Spleen (tissue), 11 donors: ENCODE results near the gene ZNF484. TPM values are rescaled to one million over a fixed set of nuclear protein-coding genes. Genes with fewer than 3 reads are reported as not detected.
"Not testable (repeated sequence)": the region's sequence is repeated elsewhere in the genome, so short reads cannot be mapped to it uniquely, and the experiment has no call there.

Experiments used
- DNase-seq: peaks from one replicate; pipeline ENCODE4 v3.0.0-alpha.2; 2020
- H3K27ac ChIP-seq, 8 donors: fragments of 200-600 bp; sonication (generic) in 7 of 8; 1 replicate in 4 of 8; 2 replicates in 4 of 8; pipeline versions ENCODE4 v1.5.0 to v1.8.0; 2016 to 2021; ENCODE audit warnings: inconsistent platforms in 4 of 8, mild to moderate bottlenecking in 4 of 8, moderate library complexity in 1 of 8
- H3K27me3 ChIP-seq, 7 donors: fragments of 200-600 bp; sonication (generic) in 6 of 7; replicated peaks in 1 of 7; 1 replicate in 4 of 7; 2 replicates in 3 of 7; pipeline versions ENCODE4 v1.5.0 to v1.8.0; 2016 to 2021; ENCODE audit warnings: inconsistent platforms in 3 of 7, mild to moderate bottlenecking in 1 of 7
- H3K36me3 ChIP-seq, 6 donors: fragments of 200-600 bp; sonication (generic) in 5 of 6; 1 replicate in 4 of 6; 2 replicates in 2 of 6; pipeline versions ENCODE4 v1.5.0 to v1.8.0; 2016 to 2021; ENCODE audit warnings: inconsistent platforms in 2 of 6
- H3K4me1 ChIP-seq, 6 donors: fragments of 200-600 bp; sonication (generic) in 5 of 6; 1 replicate in 3 of 6; 2 replicates in 3 of 6; pipeline versions ENCODE4 v1.5.0 to v1.8.0; 2016 to 2021; ENCODE audit warnings: inconsistent platforms in 3 of 6
- H3K4me3 ChIP-seq, 8 donors: fragments of 200-600 bp; sonication (generic) in 7 of 8; 1 replicate in 4 of 8; 2 replicates in 4 of 8; pipeline versions ENCODE4 v1.5.0 to v1.8.0; 2016 to 2021; ENCODE audit warnings: inconsistent platforms in 4 of 8, mild to moderate bottlenecking in 4 of 8, moderate library complexity in 2 of 8
- H3K9me3 ChIP-seq, 8 donors: fragments of 200-600 bp; sonication (generic) in 7 of 8; 1 replicate in 4 of 8; 2 replicates in 4 of 8; pipeline versions ENCODE4 v1.5.0 to v1.8.0; 2016 to 2021; ENCODE audit warnings: inconsistent platforms in 4 of 8
- POLR2A ChIP-seq, 3 donors: fragments of 450-650 bp; IDR thresholded peaks; one replicate each; pipeline ENCODE4 v1.5.1; 2017; ENCODE audit warnings: antibody characterized with exemption in 3 of 3, mild to moderate bottlenecking in 1 of 3
- POLR2AphosphoS5 ChIP-seq, 3 donors: sonication (generic); formaldehyde crosslinking; IDR thresholded peaks; one replicate each; pipeline ENCODE4 v1.5.1; 2017; ENCODE audit warnings: antibody characterized with exemption in 3 of 3
- WGBS, 5 donors: extraction: QIAGEN DNeasy Blood & Tissue Kit in 3 of 5; methylation state at CpG; one replicate each; pipeline versions ENCODE4 v1.1.5 to v1.1.7; 2013 to 2018; 5-methylcytosine and 5-hydroxymethylcytosine counted together
- intact Hi-C: fragments of 100-400 bp; cut with DNase I; formaldehyde crosslinking; loops from one replicate; pipeline ENCODE4 v1.15.0; 2023; ENCODE audit warnings: low total_unique reads
- polyA plus RNA-seq, 3 donors: library from polyadenylated mRNA; stranded (reverse); fragments of 200-250 nt; gene quantifications; one replicate each; pipeline ENCODE4 v1.2.1, GENCODE V29; 2013
- total RNA-seq, 7 donors: library from RNA; depleted of rRNA in 3 of 7; stranded (reverse); fragments of >200 nt in 3 of 7; fragmentation: NEBNext Ultra II Directional in 4 of 7; extraction: Animal tissue kit (Norgen Biotek cat#: 25700) in 4 of 7; gene quantifications; one replicate each; pipeline versions ENCODE4 v1.1.0 to v1.2.1, GENCODE V29; 2016 to 2021
- TF ChIP-seq, protein P1 (sequence below), 11 experiments: fragments of 200-600 bp in 7 of 11; fragments of 450-650 bp in 4 of 11; sonication (generic) in 4 of 11; IDR thresholded peaks in 8 of 11; conservative IDR thresholded peaks in 3 of 11; 1 replicate in 7 of 11; 2 replicates in 4 of 11; pipeline versions ENCODE4 v1.4.0 to v1.8.0; 2016 to 2021; ENCODE audit warnings: antibody characterized with exemption in 11 of 11, inconsistent platforms in 4 of 11, mild to moderate bottlenecking in 1 of 11
- donor health status: healthy with polysubstance abuse.
- donor health status: DM: no; HTN: no; CAD: no; lungs with moderate emphysema.
- donor health status: DM: no; HTN: no; CAD: no.
- donor health status: Bipolar disorder and iron deficiency.
- donor health status: healthy.
- donor health status: DM: no; HTN: no; CAD: no.
- donor health status: DM: yes; HTN: yes; CAD: no.

ZNF484 gene
- total and polyA plus RNA-seq, 10 donors, result 1.1 to 28.4 (median 14.5) TPM

- H3K36me3 ChIP-seq, H3K4me1 ChIP-seq, H3K9me3 ChIP-seq, DNase-seq, intact Hi-C loops, H3K27ac ChIP-seq, H3K27me3 ChIP-seq, H3K4me3 ChIP-seq: not testable (repeated sequence)
- 58 to 72% (median 66%) methylated on average over 15 of the region's 15 CpGs for WGBS, 5 donors
Observed at GRCh38 chr9:92883666-92884405, 6.0 kb upstream of the ZNF484 start.

GRCh38 chr9:92882276-92882675 is 4.4 kb upstream of the ZNF484 start:
- WGBS, 5 donors, result 81 to 91% (median 84%) methylated on average over 5 of the region's 5 CpGs
- Histone ChIP-seq H3K27ac (no peak overlapping the region), H3K4me3 (no peak overlapping the region), H3K9me3 (no peaks in the 10 kb centered on the region), H3K27me3 (peaks cover 0 to 6% (median 0%) of the 10 kb centered on the region in 7 donors), H3K4me1 (peaks cover 0 to 9% (median 6%) of the 10 kb centered on the region in 6 donors), H3K36me3 (no peaks in the 10 kb centered on the region)
- intact Hi-C loops, result no loop called here
- TF ChIP-seq, protein P1, sequence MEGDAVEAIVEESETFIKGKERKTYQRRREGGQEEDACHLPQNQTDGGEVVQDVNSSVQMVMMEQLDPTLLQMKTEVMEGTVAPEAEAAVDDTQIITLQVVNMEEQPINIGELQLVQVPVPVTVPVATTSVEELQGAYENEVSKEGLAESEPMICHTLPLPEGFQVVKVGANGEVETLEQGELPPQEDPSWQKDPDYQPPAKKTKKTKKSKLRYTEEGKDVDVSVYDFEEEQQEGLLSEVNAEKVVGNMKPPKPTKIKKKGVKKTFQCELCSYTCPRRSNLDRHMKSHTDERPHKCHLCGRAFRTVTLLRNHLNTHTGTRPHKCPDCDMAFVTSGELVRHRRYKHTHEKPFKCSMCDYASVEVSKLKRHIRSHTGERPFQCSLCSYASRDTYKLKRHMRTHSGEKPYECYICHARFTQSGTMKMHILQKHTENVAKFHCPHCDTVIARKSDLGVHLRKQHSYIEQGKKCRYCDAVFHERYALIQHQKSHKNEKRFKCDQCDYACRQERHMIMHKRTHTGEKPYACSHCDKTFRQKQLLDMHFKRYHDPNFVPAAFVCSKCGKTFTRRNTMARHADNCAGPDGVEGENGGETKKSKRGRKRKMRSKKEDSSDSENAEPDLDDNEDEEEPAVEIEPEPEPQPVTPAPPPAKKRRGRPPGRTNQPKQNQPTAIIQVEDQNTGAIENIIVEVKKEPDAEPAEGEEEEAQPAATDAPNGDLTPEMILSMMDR (IDR thresholded peaks at IDR 0.05 in 8 of 11, conservative IDR thresholded peaks at IDR 0.05 in 3 of 11), result no peak
- TF ChIP-seq POLR2A (IDR thresholded peaks at IDR 0.05) (no peak), POLR2AphosphoS5 (IDR thresholded peaks at IDR 0.05) (no peak)
- DNase-seq, result peak; percentile 40

- Histone ChIP-seq H3K27ac (no peak overlapping the region), H3K9me3 (no peaks in the 10 kb centered on the region), H3K27me3 (no peaks in the 10 kb centered on the region), H3K4me3 (no peak overlapping the region), H3K36me3 (peaks cover 0 to 31% (median 2%) of the 10 kb centered on the region in 6 donors), H3K4me1 (peaks cover 3 to 52% (median 29%) of the 10 kb centered on the region in 6 donors)
- TF ChIP-seq POLR2A (IDR thresholded peaks at IDR 0.05) (no peak), POLR2AphosphoS5 (IDR thresholded peaks at IDR 0.05) (no peak)
- TF ChIP-seq, protein P1 (IDR thresholded peaks at IDR 0.05 in 8 of 11, conservative IDR thresholded peaks at IDR 0.05 in 3 of 11), result no peak
- no peak for DNase-seq
- intact Hi-C loops, result no loop called here
- WGBS, 5 donors, result 58 to 100% (median 83%) methylated on average over 1 of the region's 1 CpG
Observed at GRCh38 chr9:92875373-92875772, 2.5 kb downstream of the ZNF484 start.

DNA sequence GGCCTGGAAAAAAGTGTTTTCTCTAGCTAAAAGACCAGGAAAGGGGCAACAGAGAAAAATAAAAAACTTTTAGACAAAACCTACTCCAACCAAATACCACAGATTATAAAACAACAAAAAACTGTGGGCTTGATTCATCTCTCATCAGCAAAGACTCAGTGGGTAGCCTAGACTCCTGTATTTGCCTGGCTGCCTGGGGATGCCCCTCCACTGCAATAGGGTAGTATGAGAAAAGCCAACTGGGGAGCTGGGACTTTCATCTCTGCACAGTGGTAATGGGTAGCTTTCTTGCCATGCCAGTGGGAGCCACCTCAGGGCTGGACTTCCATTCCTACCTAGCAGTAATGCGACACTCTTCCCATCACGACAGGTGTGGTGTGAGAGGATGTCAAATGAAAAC is 7.5 kb downstream of the ZNF484 start:
- TF ChIP-seq POLR2AphosphoS5 (IDR thresholded peaks at IDR 0.05), result no peak
- TF ChIP-seq, protein P1 (IDR thresholded peaks at IDR 0.05 in 8 of 11, conservative IDR thresholded peaks at IDR 0.05 in 3 of 11), result no peak
- TF ChIP-seq POLR2A (IDR thresholded peaks at IDR 0.05), result no peak
- 90 to 100% (median 94%) methylated on average over 2 of the region's 2 CpGs for WGBS, 5 donors

GRCh38 chr9:92866600-92866999 is 11.2 kb downstream of the ZNF484 start:
- H3K27me3 ChIP-seq, intact Hi-C loops, DNase-seq, H3K4me3 ChIP-seq, H3K27ac ChIP-seq, H3K4me1 ChIP-seq: not testable (repeated sequence)
- Histone ChIP-seq H3K36me3 (peaks cover 0 to 93% (median 26%) of the 10 kb centered on the region in 6 donors), H3K9me3 (peaks cover 0 to 12% (median 3%) of the 10 kb centered on the region in 8 donors)
- 95 to 100% (median 97%) methylated on average over 2 of the region's 2 CpGs for WGBS, 5 donors

More for the DNA sequence above, 7.5 kb downstream of the ZNF484 start:
- Histone ChIP-seq H3K27me3 (no peaks in the 10 kb centered on the region), H3K4me3 (no peak overlapping the region), H3K9me3 (peaks cover 0 to 7% (median 0%) of the 10 kb centered on the region in 8 donors), H3K36me3 (peaks cover 0 to 80% (median 21%) of the 10 kb centered on the region in 6 donors), H3K4me1 (peaks cover 0 to 27% (median 4%) of the 10 kb centered on the region in 6 donors), H3K27ac (no peak overlapping the region)
- DNase-seq, result no peak
- intact Hi-C loops, result no loop called here
